HG03039 (cell line): Measurements from ENCODE around the gene LAMA2.

ENCODE experiments used
- ATAC-seq: cut with Tn5 transposase; IDR thresholded peaks from one replicate; pipeline ENCODE4 v1.9.1; 2021; ENCODE audit warnings: mild to moderate bottlenecking, moderate library complexity; ENCODE audit not compliant: unreplicated experiment

Gene LAMA2

GRCh38 chr6:129287231-129288177 lies 404.6 kb downstream of the LAMA2 start:
- no peak for ATAC-seq

GRCh38 chr6:129289442-129289841 lies 406.5 kb downstream of the LAMA2 start:
- no peak for ATAC-seq

- ATAC-seq: no peak
These were observed 409.9 kb downstream of the LAMA2 start for GRCh38 chr6:129292836-129293235.

- no peak for ATAC-seq
These were observed 414.7 kb downstream of the LAMA2 start for GRCh38 chr6:129297592-129297991.

GRCh38 chr6:129302671-129303070 lies 419.7 kb downstream of the LAMA2 start:
- ATAC-seq: no peak

GRCh38 chr6:129306826-129307225 lies 423.9 kb downstream of the LAMA2 start:
- no peak for ATAC-seq

- no peak for ATAC-seq
These were observed 424.9 kb downstream of the LAMA2 start for GRCh38 chr6:129307845-129308244.

GRCh38 chr6:129309154-129309553 lies 426.2 kb downstream of the LAMA2 start:
- no peak for ATAC-seq

GRCh38 chr6:129312880-129313279 lies 429.9 kb downstream of the LAMA2 start:
- ATAC-seq: no peak

GRCh38 chr6:129314575-129314974 lies 431.6 kb downstream of the LAMA2 start:
- no peak for ATAC-seq

GRCh38 chr6:129317931-129318820 lies 435.2 kb downstream of the LAMA2 start:
- no peak for ATAC-seq

- no peak for ATAC-seq
These were observed 438.0 kb downstream of the LAMA2 start for GRCh38 chr6:129320892-129321291.

GRCh38 chr6:129321303-129321702 lies 438.4 kb downstream of the LAMA2 start:
- no peak for ATAC-seq

- ATAC-seq: no peak
These were observed 441.4 kb downstream of the LAMA2 start for GRCh38 chr6:129324345-129324744.

GRCh38 chr6:129329678-129330077 lies 446.7 kb downstream of the LAMA2 start:
- no peak for ATAC-seq

GRCh38 chr6:129331450-129332138 lies 448.7 kb downstream of the LAMA2 start:
- no peak for ATAC-seq

- ATAC-seq: no peak
These were observed 452.9 kb downstream of the LAMA2 start for GRCh38 chr6:129335792-129336191.

GRCh38 chr6:129338683-129339082 lies 455.7 kb downstream of the LAMA2 start:
- ATAC-seq: no peak

- no peak for ATAC-seq
These were observed 458.0 kb downstream of the LAMA2 start for GRCh38 chr6:129340983-129341382.

- no peak for ATAC-seq
These were observed 459.3 kb downstream of the LAMA2 start for GRCh38 chr6:129342243-129342642.

GRCh38 chr6:129342796-129343195 lies 459.9 kb downstream of the LAMA2 start:
- ATAC-seq: no peak
